WTC11 (cell line): ENCODE results near the gene ZMAT3. TPM values are rescaled to one million over a fixed set of nuclear protein-coding genes. Genes with fewer than 3 reads are reported as not detected.

Source experiments
- ATAC-seq: fragments of 200-7000 bp; cut with Tn5 transposase; 2 replicates; pipeline ENCODE4 v1.10.0; 2021; ENCODE audit warnings: mild to moderate bottlenecking, moderate library complexity
- CTCF ChIA-PET: fragments of 300-600 bp; sonication (Branson Sonifier 250); formaldehyde crosslinking; loops from one replicate; lab custom pipeline; 2021; ENCODE audit warnings: antibody characterized with exemption; lab: Charles Lee
- POLR2A ChIA-PET: fragments of 350-600 bp; sonication (Branson Sonifier 250); formaldehyde crosslinking; loops from one replicate; lab custom pipeline; 2021; ENCODE audit warnings: antibody characterized with exemption; lab: Charles Lee
- DNase-seq: peaks from one replicate; pipeline ENCODE4 v3.0.0; 2021; ENCODE audit warnings: low spot score
- H3K27ac Mint-ChIP-seq: 2 replicates; pipeline ENCODE4 v1.8.0; 2021; ENCODE audit warnings: mixed read lengths
- H3K27me3 Mint-ChIP-seq: 2 replicates; pipeline ENCODE4 v1.8.0; 2021; ENCODE audit warnings: low read depth, mild to moderate bottlenecking, moderate library complexity, mixed read lengths
- H3K36me3 Mint-ChIP-seq: 2 replicates; pipeline ENCODE4 v1.8.0; 2021; ENCODE audit warnings: mixed read lengths
- H3K4me1 Mint-ChIP-seq: 2 replicates; pipeline ENCODE4 v1.8.0; 2022; ENCODE audit warnings: mixed read lengths
- H3K4me3 Mint-ChIP-seq: 2 replicates; pipeline ENCODE4 v1.8.0; 2021; ENCODE audit warnings: mild to moderate bottlenecking, moderate library complexity, mixed read lengths
- H3K9me3 Mint-ChIP-seq: 2 replicates; pipeline ENCODE4 v1.8.0; 2021; ENCODE audit warnings: mixed read lengths
- AR ChIP-seq: fragments of 250-450 bp; sonication (Bioruptor Pico); IDR thresholded peaks from 2 replicates; pipeline ENCODE4 v1.9.0; 2021; ENCODE audit warnings: mild to moderate bottlenecking
- CREM ChIP-seq: sonication (generic); formaldehyde crosslinking; IDR thresholded peaks from 2 replicates; pipeline ENCODE4 v1.8.1; 2022; ENCODE audit warnings: mild to moderate bottlenecking, missing genetic modification reagents, moderate library complexity
- CTCF ChIP-seq: fragments of 200-600 bp; IDR thresholded peaks from 2 replicates; pipeline ENCODE4 v1.8.0; 2022; ENCODE audit warnings: antibody characterized with exemption
- E2F4 ChIP-seq: sonication (generic); formaldehyde crosslinking; IDR thresholded peaks from 2 replicates; pipeline ENCODE4 v1.8.1; 2022; ENCODE audit warnings: low read depth, mild to moderate bottlenecking, moderate library complexity, missing genetic modification reagents, borderline replicate concordance
- GABPB1 ChIP-seq: sonication (generic); formaldehyde crosslinking; IDR thresholded peaks from 2 replicates; pipeline ENCODE4 v1.8.1; 2023; ENCODE audit warnings: mild to moderate bottlenecking, missing genetic modification reagents
- HMGA2 ChIP-seq: fragments of 250-450 bp; sonication (Bioruptor Pico); IDR thresholded peaks from 2 replicates; pipeline ENCODE4 v1.4.0; 2021; ENCODE audit warnings: mild to moderate bottlenecking, moderate library complexity
- SMAD4 ChIP-seq: sonication (generic); formaldehyde crosslinking; IDR thresholded peaks from 2 replicates; pipeline ENCODE4 v1.8.0; 2022; ENCODE audit warnings: mild to moderate bottlenecking, missing genetic modification reagents
- TEAD1 ChIP-seq: sonication (generic); formaldehyde crosslinking; IDR thresholded peaks from 2 replicates; pipeline ENCODE4 v1.8.0; 2022; ENCODE audit warnings: mild to moderate bottlenecking, missing genetic modification reagents
- TEAD4 ChIP-seq: sonication (generic); formaldehyde crosslinking; IDR thresholded peaks from 2 replicates; pipeline ENCODE4 v1.8.0; 2022; ENCODE audit warnings: mild to moderate bottlenecking, missing genetic modification reagents
- ZNF138 ChIP-seq: sonication (generic); formaldehyde crosslinking; conservative IDR thresholded peaks from 2 replicates; pipeline ENCODE4 v1.8.1; 2022; ENCODE audit warnings: mild to moderate bottlenecking, moderate library complexity, missing genetic modification reagents
- ZNF416 ChIP-seq: fragments of 250-450 bp; sonication (Bioruptor Pico); IDR thresholded peaks from 2 replicates; pipeline ENCODE4 v1.9.0; 2021; ENCODE audit warnings: mild to moderate bottlenecking, inconsistent platforms
- total RNA-seq: library from RNA; stranded (reverse); gene quantifications from 3 replicates; pipeline ENCODE4 v1.2.3, GENCODE V29; 2021
- TF ChIP-seq, protein P1 (sequence below): sonication (generic); formaldehyde crosslinking; conservative IDR thresholded peaks from 2 replicates; pipeline ENCODE4 v1.8.1; 2023; ENCODE audit warnings: mild to moderate bottlenecking, low read depth, missing genetic modification reagents, moderate library complexity
- TF ChIP-seq, protein P2 (sequence below): sonication (generic); formaldehyde crosslinking; IDR thresholded peaks from 2 replicates; pipeline ENCODE4 v1.8.1; 2022; ENCODE audit warnings: missing genetic modification reagents, borderline replicate concordance
- TF ChIP-seq, protein P3 (sequence below): sonication (generic); formaldehyde crosslinking; IDR thresholded peaks from 2 replicates; pipeline ENCODE4 v1.8.1; 2022; ENCODE audit warnings: mild to moderate bottlenecking, moderate library complexity, missing genetic modification reagents

Gene ZMAT3
- total RNA-seq, 1 experiment from 2014 or later = 24.1 TPM

GRCh38 chr3:179105881-179106280 is 34.3 kb upstream of the ZMAT3 start:
- no peak overlapping the region for H3K4me3 Mint-ChIP-seq
- peaks cover 11% of the 10 kb centered on the region for H3K36me3 Mint-ChIP-seq
- ChIA-PET CTCF (no interaction called here), POLR2A (no interaction called here)
- ATAC-seq (no peak), DNase-seq (no peak)
- H3K4me1 Mint-ChIP-seq = no peaks in the 10 kb centered on the region
- no peaks in the 10 kb centered on the region for H3K27me3 Mint-ChIP-seq
- H3K27ac Mint-ChIP-seq = no peak overlapping the region
- TF ChIP-seq, protein P1, sequence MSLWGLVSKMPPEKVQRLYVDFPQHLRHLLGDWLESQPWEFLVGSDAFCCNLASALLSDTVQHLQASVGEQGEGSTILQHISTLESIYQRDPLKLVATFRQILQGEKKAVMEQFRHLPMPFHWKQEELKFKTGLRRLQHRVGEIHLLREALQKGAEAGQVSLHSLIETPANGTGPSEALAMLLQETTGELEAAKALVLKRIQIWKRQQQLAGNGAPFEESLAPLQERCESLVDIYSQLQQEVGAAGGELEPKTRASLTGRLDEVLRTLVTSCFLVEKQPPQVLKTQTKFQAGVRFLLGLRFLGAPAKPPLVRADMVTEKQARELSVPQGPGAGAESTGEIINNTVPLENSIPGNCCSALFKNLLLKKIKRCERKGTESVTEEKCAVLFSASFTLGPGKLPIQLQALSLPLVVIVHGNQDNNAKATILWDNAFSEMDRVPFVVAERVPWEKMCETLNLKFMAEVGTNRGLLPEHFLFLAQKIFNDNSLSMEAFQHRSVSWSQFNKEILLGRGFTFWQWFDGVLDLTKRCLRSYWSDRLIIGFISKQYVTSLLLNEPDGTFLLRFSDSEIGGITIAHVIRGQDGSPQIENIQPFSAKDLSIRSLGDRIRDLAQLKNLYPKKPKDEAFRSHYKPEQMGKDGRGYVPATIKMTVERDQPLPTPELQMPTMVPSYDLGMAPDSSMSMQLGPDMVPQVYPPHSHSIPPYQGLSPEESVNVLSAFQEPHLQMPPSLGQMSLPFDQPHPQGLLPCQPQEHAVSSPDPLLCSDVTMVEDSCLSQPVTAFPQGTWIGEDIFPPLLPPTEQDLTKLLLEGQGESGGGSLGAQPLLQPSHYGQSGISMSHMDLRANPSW (CRISPR knock-in tag) = no peak
- TF ChIP-seq, protein P2, sequence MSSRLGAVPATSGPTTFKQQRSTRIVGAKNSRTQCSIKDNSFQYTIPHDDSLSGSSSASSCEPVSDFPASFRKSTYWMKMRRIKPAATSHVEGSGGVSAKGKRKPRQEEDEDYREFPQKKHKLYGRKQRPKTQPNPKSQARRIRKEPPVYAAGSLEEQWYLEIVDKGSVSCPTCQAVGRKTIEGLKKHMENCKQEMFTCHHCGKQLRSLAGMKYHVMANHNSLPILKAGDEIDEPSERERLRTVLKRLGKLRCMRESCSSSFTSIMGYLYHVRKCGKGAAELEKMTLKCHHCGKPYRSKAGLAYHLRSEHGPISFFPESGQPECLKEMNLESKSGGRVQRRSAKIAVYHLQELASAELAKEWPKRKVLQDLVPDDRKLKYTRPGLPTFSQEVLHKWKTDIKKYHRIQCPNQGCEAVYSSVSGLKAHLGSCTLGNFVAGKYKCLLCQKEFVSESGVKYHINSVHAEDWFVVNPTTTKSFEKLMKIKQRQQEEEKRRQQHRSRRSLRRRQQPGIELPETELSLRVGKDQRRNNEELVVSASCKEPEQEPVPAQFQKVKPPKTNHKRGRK (CRISPR knock-in tag) = no peak
- TF ChIP-seq ZNF416 (CRISPR knock-in tag) (no peak), TEAD4 (CRISPR knock-in tag) (no peak), TEAD1 (CRISPR knock-in tag) (no peak), ZNF138 (no peak), CREM (CRISPR knock-in tag) (no peak), CTCF (no peak)
- TF ChIP-seq, protein P3, sequence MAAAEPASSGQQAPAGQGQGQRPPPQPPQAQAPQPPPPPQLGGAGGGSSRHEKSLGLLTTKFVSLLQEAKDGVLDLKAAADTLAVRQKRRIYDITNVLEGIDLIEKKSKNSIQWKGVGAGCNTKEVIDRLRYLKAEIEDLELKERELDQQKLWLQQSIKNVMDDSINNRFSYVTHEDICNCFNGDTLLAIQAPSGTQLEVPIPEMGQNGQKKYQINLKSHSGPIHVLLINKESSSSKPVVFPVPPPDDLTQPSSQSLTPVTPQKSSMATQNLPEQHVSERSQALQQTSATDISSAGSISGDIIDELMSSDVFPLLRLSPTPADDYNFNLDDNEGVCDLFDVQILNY (CRISPR knock-in tag) = no peak
- H3K9me3 Mint-ChIP-seq = peaks cover 17% of the 10 kb centered on the region

DNA sequence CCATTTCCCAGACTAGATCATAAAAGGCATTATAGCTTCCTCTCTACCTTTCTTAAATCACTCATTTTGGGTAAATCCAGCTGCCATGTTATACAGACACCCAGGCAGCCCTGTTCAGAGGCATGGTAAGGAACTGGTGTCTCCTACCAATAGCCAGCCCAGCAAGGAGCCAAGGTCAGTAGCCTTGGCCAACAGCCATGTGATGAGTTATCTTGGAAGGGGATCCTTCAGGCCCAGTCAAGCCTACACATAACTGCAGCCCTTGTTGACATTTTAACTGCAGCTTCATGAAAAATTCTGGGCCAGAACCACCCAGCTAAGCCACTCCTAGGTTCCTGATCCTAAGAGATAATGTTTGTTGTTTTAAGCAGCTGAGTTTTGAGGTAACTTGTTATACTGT is 29.0 kb upstream of the ZMAT3 start:
- Mint-ChIP-seq H3K27ac (no peak overlapping the region), H3K4me3 (no peak overlapping the region), H3K4me1 (no peaks in the 10 kb centered on the region; the same call in 1 of the 2 replicates), H3K36me3 (no peaks in the 10 kb centered on the region), H3K9me3 (no peaks in the 10 kb centered on the region), H3K27me3 (no peaks in the 10 kb centered on the region)
- ATAC-seq (no peak), DNase-seq (no peak)
- TF ChIP-seq GABPB1 (CRISPR knock-in tag) (no peak), HMGA2 (no peak), AR (no peak), SMAD4 (CRISPR knock-in tag) (no peak), ZNF138 (no peak), E2F4 (CRISPR knock-in tag) (no peak)
- CTCF ChIA-PET = no interaction called here
- POLR2A ChIA-PET = no interaction called here
